Skin epidermis (tissue), 12 donors: Measurements from ENCODE around the gene FYN.

Experiments used
- H3K27ac ChIP-seq, 21 experiments: fragments of 200-600 bp; sonication (generic) in 11 of 21; one replicate each; pipeline ENCODE4 v1.5.0; 2020; ENCODE audit warnings: mild to moderate bottlenecking in 3 of 21, inconsistent platforms in 2 of 21, moderate library complexity in 2 of 21
- H3K4me3 ChIP-seq, 7 experiments: fragments of 200-600 bp; sonication (generic) in 2 of 7; one replicate each; pipeline ENCODE4 v1.5.0; 2020; ENCODE audit warnings: inconsistent platforms in 2 of 7, mild to moderate bottlenecking in 2 of 7, moderate library complexity in 1 of 7

Gene FYN

DNA sequence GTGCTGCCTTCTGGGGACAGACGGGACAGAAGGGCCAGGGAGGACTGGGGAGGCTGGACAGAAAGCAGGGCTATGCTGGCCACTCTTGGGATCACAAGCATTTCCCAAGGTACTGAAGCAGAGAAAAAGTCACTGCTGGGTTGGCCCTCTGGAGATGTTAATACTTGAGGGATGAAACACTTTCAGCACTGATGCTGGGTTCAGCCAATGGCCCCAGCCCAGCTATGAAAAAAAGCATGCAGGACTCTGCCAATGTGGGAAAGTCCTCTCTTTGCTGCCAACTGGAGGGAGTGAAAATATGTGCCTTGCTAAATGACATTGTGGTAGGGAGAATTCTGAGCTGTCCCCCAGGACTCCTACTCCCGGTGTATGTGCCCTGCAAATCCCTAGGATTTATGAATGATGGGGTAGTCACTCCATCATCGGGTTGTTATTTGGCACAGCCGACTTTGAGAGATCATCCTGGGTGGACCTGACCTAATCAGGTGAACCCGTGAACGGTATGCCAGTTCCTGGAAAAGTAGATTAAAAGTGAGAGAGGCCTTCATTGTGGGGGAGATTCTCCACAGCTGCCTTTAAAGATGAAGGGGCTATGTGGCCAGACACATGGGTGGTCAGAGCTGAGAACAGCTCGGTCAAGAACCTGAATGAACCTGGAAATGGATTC lies 147.7 kb downstream of the FYN start:
- Histone ChIP-seq H3K27ac (peak overlapping the region in 13 of 21 experiments; percentile 3 to 75 (median 43)), H3K4me3 (no peak overlapping the region)

DNA sequence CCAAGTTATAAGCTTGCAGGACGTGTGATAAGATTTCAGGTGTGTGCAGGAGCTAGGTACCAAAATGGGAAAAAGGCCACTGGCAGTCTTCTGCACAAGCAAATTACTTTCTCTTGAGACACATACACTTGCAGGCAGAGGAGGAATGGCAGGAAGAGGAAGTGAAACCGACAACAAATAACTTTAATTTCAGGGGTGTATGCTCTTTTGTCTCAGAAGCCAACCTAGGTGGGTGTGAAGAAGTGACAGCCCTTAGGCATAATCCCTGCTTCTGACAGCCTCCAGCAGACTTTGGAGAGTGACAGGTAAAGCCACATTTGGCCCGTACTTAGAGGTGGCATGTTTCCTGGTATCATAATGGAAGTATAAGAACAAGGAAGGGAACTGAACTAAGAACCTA lies 148.7 kb downstream of the FYN start:
- no peak overlapping the region for H3K4me3 ChIP-seq
- peak overlapping the region in 16 of 21 experiments; percentile 5 to 75 (median 30) for H3K27ac ChIP-seq

DNA sequence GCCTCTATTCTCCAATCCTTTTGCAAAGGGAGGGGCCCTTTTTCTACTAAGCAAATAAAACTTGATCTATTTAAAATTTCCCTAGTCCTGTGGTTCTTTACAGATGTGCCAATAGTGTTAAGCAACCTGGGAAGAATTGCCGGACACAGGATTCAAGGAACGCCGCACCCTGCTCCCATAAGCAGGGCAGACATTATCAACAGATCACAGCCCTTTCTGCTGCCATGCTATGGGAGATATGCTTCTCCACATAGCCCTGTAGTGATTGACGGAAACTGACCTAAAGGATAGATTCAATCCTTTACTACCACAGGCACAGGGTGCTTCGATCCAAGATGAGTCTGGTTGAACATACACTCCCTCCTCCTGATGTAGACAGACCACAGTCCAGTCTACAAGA lies 149.2 kb downstream of the FYN start:
- Histone ChIP-seq H3K27ac (peak overlapping the region in 11 of 21 experiments; percentile 5 to 75 (median 19)), H3K4me3 (no peak overlapping the region)

DNA sequence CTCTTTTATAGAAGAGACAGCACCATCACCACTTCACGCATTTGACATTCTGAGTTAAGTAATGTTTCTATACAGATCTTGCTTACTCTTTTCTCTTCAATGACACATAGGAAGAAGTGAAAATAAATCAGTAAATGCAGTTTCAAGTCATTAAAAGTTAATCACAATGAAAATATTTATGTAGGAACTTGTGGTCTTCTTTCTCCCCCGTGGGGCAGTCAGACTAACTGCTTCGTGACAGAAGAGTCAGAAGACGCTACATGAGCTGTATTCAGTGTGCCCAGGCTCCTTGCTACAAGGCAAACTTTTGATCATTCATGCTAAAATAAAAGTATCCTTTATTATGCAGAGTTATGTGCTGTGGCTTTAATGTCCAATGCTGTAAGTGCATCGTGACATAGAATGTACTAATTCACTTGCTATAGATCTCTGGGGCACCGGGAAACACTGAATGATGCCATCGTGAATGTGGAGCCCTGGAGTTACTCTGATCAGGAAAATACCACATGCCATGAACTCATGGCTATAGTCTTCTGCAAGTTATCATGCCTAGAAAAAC lies 149.8 kb downstream of the FYN start:
- Histone ChIP-seq H3K4me3 (no peak overlapping the region), H3K27ac (peak overlapping the region in 8 of 21 experiments; percentile 5 to 73 (median 22))

DNA sequence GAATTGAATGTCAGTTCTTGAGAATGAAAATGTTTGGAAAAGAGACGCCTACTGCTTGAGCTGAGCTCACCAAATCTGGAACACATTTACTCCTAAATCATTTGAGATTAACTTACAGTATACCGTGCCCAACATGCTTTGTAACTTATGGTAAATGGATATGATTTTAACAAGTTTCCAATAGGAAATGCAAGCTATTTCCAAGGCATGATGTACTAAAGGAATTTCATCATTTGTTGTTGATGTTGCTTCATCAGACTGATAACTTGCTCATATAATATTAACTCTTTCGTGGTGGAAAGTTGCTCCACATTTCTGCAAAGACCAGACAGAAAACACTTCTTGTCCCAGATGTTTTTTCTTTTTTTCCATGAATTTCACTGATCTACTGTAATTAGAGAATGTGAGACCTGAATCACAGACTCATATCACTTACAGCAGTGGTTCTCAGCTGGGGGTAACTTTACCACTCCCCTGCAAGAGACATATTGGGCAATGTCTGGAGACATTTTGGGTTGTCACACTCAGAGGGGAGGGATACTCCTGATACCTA lies 151.0 kb downstream of the FYN start:
- peak overlapping the region in 13 of 21 experiments; percentile 4 to 81 (median 39) for H3K27ac ChIP-seq
- H3K4me3 ChIP-seq = no peak overlapping the region

DNA sequence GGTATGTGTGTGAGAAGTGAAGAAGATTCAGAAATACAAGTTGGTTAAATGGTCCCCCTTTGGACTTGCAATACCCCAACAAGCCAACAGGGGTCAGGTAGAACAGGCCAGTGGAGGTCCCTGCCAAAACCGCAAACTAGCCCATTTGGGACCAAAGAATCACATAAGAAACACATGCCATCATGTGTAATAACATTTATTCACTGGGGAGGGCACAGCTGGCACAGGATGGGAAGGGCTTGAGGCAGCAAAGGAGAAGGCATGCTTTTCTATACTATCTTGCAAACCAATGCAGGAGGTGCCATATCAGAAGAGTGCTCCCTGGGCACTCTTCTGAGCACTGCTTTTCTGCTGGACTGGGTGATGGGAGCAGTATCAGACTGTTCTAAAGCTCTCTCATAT lies 151.5 kb downstream of the FYN start:
- peak overlapping the region in 16 of 21 experiments; percentile 3 to 81 (median 52) for H3K27ac ChIP-seq
- H3K4me3 ChIP-seq = no peak overlapping the region

DNA sequence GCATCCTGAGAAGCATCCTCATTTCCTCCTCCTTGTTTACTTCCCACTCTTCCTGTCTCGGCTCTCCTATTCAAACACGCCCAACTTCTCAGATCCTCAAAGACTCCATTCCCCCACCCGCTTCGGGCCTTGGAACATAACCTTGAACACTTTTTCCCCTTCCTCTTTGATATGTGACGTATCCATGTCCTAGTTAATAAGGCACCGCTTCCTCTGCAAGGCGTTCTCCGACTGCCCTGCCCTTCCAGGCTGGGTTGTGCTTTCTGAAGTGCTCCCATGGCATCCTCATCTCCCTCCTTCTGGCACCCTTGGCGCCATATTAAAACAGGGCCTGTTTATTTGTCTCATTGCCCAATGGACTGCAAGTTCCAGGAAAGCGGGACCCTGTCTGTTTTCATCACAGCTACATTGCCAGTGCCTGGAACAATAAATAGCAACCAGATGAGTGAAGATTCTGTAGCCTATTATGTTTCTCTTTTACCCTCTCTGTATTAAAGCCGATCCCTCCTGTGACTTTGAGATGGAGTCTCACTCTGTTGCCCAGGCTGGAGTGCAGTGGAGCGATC lies 152.2 kb downstream of the FYN start:
- Histone ChIP-seq H3K27ac (peak overlapping the region in 16 of 21 experiments; percentile 3 to 81 (median 58)), H3K4me3 (no peak overlapping the region)

DNA sequence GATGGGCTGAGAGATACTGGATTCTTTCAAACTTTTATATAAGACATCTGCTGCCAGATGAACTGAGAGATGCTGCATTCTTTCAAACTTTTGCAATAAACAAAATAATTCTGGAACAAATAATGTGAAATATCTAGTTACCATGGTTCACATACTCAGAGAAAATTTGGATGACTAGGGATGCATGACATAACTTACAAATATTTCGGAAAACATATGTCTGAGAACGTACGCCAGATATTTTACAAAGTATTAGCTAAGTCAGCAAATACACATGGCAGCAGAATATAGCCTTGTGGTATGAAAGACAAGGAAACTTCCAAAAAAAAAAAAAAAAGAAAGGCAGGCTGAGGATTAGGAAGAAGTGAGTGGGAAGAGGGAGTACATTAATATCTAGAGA lies 154.3 kb downstream of the FYN start:
- H3K4me3 ChIP-seq = no peak overlapping the region
- peak overlapping the region in 7 of 21 experiments; percentile 18 to 81 (median 65) for H3K27ac ChIP-seq

DNA sequence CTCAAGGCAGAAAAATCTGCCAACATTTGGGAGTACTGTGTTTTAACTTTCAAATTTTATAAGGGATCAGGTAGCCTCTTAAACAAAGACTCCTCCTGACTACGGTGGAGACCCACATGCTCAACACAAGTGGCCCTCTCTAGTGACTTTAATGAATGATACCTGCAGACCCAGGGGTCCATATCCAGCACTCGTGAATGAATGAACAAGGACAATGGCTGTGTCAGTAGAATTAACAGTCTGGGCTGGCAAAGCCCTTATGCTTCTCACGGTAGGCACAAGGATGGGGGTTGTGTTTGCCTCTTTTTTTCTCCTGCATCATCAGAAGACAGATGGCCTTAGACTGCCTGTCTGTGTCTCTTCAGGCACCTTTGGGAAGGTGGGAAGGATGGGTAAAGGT lies 154.9 kb downstream of the FYN start:
- peak overlapping the region in 6 of 21 experiments; percentile 18 to 66 (median 56) for H3K27ac ChIP-seq
- H3K4me3 ChIP-seq = no peak overlapping the region

DNA sequence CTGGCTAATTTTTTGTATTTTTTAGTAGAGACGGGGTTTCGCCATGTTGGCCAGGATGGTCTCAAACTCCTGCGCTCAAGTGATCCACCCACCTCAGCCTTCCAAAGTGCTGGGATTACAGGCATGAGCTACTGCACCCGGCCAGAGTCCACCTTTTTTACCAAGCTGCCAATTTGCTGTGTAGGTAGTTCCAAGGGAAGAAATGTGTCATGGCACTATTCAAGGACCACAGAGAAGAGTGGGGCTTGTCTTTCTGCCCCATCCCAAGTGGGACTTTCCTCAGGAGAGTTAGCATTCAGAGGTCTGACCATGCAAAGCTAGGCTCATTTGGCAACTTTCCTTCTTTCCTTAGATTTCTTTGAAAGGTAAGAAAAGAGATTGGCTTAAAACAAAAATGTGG lies 155.6 kb downstream of the FYN start:
- Histone ChIP-seq H3K4me3 (no peak overlapping the region), H3K27ac (peak overlapping the region in 4 of 21 experiments; percentile 3 to 62 (median 42))

DNA sequence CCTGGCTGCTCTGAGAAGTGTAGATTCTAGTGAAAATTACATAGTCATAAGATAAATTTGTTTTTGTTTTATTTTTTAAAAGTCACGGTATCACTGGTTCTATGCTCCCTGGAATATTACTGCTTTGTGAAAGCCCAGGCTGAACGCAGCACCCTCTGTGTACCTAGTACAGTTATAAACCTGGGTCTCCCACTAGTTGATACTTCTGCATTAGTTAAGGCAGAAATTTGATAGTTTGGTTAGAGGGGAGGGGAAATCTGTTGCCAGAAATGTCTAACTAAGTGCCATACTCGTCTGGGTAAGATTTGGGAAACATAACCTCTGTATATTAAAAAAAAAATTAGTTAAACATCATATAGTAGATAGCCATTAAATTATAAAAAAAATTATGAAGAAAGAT lies 156.9 kb downstream of the FYN start:
- Histone ChIP-seq H3K27ac (no peak overlapping the region), H3K4me3 (no peak overlapping the region)

DNA sequence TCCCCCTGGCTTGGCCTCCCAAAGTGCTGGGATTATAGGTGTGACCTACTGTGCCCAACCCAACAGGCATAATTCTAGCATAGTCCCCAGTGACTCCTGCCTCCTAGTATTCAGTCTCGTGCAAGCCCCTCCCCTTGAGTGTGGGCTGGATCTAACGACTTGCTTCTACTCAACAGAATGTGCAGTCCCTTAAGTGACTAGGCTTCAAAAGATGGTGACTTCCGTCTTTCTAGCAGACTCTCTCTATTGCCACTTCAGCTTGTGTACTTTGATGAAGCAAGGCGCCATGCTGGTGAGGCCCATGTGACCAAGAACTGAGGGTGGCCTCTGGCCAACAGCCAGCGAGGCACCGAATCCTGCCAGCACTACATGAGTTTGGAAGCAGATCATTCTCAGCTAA lies 157.9 kb downstream of the FYN start:
- Histone ChIP-seq H3K27ac (peak overlapping the region in 9 of 21 experiments; percentile 2 to 77 (median 54)), H3K4me3 (no peak overlapping the region)

DNA sequence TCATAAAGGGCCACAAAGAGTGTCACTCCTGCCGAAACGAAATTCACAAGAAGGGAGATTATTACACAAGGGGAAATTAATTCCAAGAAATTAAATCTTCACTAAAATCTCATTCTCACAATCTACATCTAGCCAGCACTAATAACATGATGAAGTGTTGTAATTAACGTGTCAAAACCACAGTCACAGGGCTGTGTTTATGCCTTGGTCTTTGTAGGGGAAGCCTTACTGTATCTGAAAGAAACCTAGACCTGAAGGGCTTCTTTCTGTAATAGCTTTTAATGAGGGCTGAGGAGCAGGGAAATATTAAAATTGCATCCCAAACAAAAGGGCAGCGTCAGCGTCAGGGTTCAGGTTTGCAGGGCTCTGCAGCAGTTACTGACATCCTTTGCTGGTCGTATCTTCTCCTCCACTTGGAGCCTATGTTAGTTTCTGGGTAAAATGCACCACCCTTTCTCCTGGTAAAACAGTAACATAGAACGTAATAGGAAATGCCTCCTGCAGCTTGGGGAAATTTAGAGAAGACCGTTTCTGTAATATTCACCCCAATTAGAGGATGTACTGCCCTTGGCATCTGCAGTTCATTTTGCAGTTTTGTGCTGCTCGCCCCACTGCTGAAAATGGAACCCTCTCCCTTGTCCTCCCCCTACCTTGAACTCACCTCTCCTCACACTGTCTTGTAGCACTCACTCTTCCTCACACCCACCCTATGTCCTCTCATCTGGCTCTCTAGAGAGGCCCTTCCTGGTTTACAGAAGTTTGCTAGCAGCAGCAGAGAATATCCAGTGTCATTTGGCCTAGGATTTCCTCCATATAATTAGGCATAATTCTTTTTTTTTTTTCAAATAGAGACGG lies 158.6 kb downstream of the FYN start:
- Histone ChIP-seq H3K4me3 (no peak overlapping the region), H3K27ac (peak overlapping the region in 11 of 21 experiments; percentile 2 to 77 (median 54))

DNA sequence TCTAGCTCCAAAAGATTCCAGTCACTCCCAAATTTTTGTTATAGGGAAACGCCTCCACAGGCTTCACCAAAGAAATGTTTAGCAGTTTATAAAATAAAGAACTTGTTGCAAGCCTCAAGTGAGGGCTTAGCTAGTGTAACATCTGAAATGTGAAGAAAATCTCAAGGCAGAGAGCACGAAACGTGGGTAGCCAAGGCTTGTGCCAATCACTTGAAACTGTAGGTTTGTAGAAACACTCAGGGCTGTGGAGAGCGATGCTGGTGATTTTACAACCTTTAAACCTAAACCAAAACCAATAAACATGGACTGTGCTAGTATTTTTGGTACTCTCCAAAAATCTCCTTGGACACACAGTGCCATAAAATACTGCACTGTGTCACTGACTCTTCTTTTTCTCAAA lies 159.4 kb downstream of the FYN start:
- peak overlapping the region in 9 of 21 experiments; percentile 1 to 77 (median 54) for H3K27ac ChIP-seq
- no peak overlapping the region for H3K4me3 ChIP-seq

DNA sequence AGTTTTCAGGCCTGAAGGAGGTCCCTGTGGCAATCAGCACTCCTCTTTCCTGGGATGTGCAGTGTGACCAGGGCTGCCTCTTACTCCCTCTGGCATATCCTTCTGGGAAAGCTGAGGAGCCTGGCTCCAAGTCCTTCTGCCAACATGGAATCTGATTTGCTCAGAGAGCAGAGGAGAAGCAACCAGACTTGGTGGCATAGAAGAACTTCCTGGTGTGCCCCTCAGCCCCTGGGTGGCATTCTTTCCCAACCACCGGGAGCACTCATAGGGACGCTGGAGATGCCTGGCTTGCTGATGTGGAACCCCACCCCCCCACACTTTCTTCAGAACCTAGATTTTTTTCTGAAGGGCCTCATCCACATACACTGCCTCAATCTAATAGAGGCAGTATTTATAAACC lies 160.0 kb downstream of the FYN start:
- Histone ChIP-seq H3K27ac (peak overlapping the region in 7 of 21 experiments; percentile 14 to 65 (median 54)), H3K4me3 (no peak overlapping the region)

DNA sequence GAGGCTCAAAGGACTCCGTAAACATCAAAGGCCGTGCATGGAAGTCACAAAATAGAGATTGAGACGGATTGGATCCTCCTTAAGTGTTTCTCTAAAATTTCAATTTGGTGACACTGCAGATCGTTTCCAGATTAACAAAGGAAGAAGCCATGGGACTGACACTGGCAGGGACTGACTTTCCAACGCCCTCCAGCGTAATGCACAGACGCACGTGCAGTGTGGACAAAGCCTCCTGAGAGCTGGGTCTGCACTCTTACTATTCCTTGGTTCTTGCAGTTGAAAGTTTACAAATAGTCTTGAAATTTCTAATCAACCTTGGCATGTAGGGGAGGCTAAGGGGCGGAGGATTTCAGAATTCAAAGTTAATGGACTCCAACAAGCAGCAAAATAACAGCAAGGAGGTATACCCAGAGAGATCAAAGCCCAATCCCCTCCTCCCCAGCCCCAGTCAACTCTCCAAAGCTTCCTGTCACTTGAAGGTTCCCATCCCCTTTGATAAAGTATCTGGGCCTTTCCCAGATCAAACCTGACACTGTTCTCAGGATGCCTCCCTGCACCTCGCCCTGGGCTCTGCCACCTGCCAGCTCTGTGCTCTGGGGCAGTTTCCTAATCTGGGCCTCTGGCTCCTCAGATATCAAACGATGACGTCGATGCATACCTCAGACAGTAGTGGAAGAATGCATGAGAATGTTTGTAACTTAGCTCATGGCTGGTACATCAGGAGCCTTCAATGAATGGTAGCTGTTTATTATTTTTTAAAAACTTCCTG lies 161.1 kb downstream of the FYN start:
- H3K4me3 ChIP-seq = no peak overlapping the region

DNA sequence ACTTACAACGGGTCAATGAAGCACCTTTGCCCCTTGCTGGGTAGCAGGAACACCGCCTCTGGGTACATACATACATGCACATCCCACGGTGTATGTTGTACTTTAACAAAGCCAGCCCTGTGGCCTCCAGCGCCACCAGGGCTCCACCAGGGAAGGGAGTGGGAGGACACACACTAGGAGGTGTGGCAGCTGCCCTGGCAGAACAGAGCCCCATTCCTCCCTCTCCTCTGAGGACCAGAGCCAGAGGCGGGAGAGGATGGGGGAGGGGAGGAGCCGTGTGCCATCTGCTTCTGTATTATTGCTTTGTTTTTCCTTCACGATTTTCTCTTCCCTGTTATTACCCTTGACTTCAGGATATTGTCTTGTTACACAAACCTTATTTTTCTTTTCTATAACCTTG lies 161.8 kb downstream of the FYN start:
- Histone ChIP-seq H3K27ac (peak overlapping the region in 11 of 21 experiments; percentile 3 to 78 (median 20)), H3K4me3 (no peak overlapping the region)

More for the DNA sequence above, 161.1 kb downstream of the FYN start:
- H3K27ac ChIP-seq = peak overlapping the region in 11 of 21 experiments; percentile 3 to 64 (median 18)

DNA sequence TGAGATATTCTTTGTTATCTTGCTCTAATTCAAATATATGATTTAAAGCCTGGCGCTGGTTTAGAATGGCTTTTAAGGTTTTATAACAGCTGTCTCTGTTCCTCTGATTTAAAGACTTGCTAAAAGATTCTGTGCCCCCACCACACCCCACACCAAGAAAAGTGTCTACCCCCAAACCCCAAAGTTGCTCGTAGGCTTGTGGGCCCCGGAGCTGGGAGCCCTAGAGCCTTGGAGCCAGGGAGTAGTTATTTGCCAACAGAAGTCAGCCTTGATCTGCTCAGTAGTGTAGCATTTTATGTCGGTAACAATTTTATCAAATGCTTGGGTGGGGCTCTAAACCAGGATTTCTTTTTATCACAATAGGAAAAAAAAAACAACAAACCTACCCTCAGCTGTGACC lies 162.3 kb downstream of the FYN start:
- Histone ChIP-seq H3K4me3 (no peak overlapping the region), H3K27ac (peak overlapping the region in 8 of 21 experiments; percentile 4 to 78 (median 50))

DNA sequence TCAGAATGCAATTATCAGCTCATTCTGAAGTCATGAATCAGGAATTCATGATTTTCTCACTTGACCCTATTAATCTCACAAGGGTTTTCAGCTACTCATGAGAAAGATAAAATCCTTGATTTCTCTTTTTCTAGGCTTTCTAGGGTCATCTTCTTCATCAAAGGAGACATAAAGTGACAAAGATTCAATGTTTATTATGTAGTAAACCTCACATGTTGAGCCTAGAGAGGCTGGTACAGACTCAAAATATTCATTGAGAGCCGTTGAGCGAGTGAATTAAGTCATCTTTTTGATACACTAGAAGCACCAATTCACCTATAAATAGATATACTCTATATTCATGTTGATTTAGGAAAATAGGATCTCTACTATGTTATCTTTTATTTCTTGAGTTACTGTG lies 162.8 kb downstream of the FYN start:
- peak overlapping the region in 11 of 21 experiments; percentile 14 to 78 (median 49) for H3K27ac ChIP-seq
- peak overlapping the region in 3 of 7 experiments; percentile 9 to 25 (median 17) for H3K4me3 ChIP-seq
